H9 (cell line): Measurements from ENCODE around the gene NHSL2. TPM values are rescaled to one million over a fixed set of nuclear protein-coding genes. Genes with fewer than 3 reads are reported as not detected.

Source experiments
- DNase-seq: peaks from one replicate; pipeline ENCODE4 v3.0.0-alpha.2; 2017
- H2AFZ ChIP-seq: one replicate; pipeline ENCODE4 v1.6.1; 2013; ENCODE audit warnings: mild to moderate bottlenecking, low read length, control low read depth, moderate library complexity
- H2AK5ac ChIP-seq: 2 replicates; pipeline ENCODE4 v1.6.1; 2013; ENCODE audit warnings: low read length, control low read depth, mixed read lengths; ENCODE audit not compliant: insufficient read length
- H2BK120ac ChIP-seq: one replicate; pipeline ENCODE4 v1.6.1; 2013; ENCODE audit warnings: low read depth, mild to moderate bottlenecking, low read length, control low read depth, inconsistent platforms; ENCODE audit not compliant: poor library complexity, severe bottlenecking
- H2BK12ac ChIP-seq: 2 replicates; pipeline ENCODE4 v1.6.1; 2013; ENCODE audit warnings: low read length, control low read depth, mixed read lengths, low read depth; ENCODE audit not compliant: insufficient read length
- H2BK15ac ChIP-seq: 2 replicates; pipeline ENCODE4 v1.6.1; 2013; ENCODE audit warnings: low read depth, low read length, control low read depth
- H2BK20ac ChIP-seq: one replicate; pipeline ENCODE4 v1.6.1; 2013; ENCODE audit warnings: low read depth, mild to moderate bottlenecking, low read length, control low read depth, inconsistent platforms; ENCODE audit not compliant: poor library complexity, severe bottlenecking
- H2BK5ac ChIP-seq: 2 replicates; pipeline ENCODE4 v1.6.1; 2013; ENCODE audit warnings: low read length, control low read depth, mixed read lengths; ENCODE audit not compliant: insufficient read length
- H3K14ac ChIP-seq: 2 replicates; pipeline ENCODE4 v1.6.1; 2013; ENCODE audit warnings: low read length, control low read depth; ENCODE audit not compliant: insufficient read depth
- H3K18ac ChIP-seq: 2 replicates; pipeline ENCODE4 v1.6.1; 2013; ENCODE audit warnings: low read depth, mild to moderate bottlenecking, mixed read lengths, low read length, control low read depth; ENCODE audit not compliant: insufficient read length
- H3K23ac ChIP-seq: 2 replicates; pipeline ENCODE4 v1.6.1; 2013; ENCODE audit warnings: low read length, control low read depth, mixed read lengths, low read depth; ENCODE audit not compliant: insufficient read length
- H3K23me2 ChIP-seq: 2 replicates; pipeline ENCODE4 v1.6.1; 2013; ENCODE audit warnings: low read depth, mild to moderate bottlenecking, mixed read lengths, low read length, control low read depth; ENCODE audit not compliant: insufficient read length, poor library complexity, severe bottlenecking
- H3K27ac ChIP-seq: 2 replicates; pipeline ENCODE4 v1.5.1; 2013; ENCODE audit warnings: low read length, control low read depth, mixed read lengths, low read depth; ENCODE audit not compliant: insufficient read length
- H3K27me3 ChIP-seq: 2 replicates; pipeline ENCODE4 v1.6.1; 2013; ENCODE audit warnings: low read length, control low read depth, inconsistent platforms; ENCODE audit not compliant: insufficient read depth
- H3K4ac ChIP-seq: 2 replicates; pipeline ENCODE4 v1.6.1; 2013; ENCODE audit warnings: low read depth, mild to moderate bottlenecking, control low read depth, inconsistent platforms, low read length, moderate library complexity
- H3K4me1 ChIP-seq: 2 replicates; pipeline ENCODE4 v1.6.1; 2013; ENCODE audit warnings: low read length, control low read depth, inconsistent platforms; ENCODE audit not compliant: insufficient read depth
- H3K4me2 ChIP-seq: 2 replicates; pipeline ENCODE4 v1.6.1; 2013; ENCODE audit warnings: low read length, control low read depth, mixed read lengths; ENCODE audit not compliant: insufficient read length, insufficient read depth
- H3K56ac ChIP-seq: 2 replicates; pipeline ENCODE4 v1.6.1; 2013; ENCODE audit warnings: low read depth, mild to moderate bottlenecking, mixed read lengths, low read length, control low read depth; ENCODE audit not compliant: insufficient read length
- H3K79me1 ChIP-seq: 2 replicates; pipeline ENCODE4 v1.6.1; 2013; ENCODE audit warnings: low read depth, mild to moderate bottlenecking, moderate library complexity, low read length, control low read depth, inconsistent platforms; ENCODE audit not compliant: insufficient read depth, poor library complexity, severe bottlenecking
- H3K79me2 ChIP-seq: 2 replicates; pipeline ENCODE4 v1.6.1; 2013; ENCODE audit warnings: low read length, control low read depth, inconsistent platforms; ENCODE audit not compliant: insufficient read depth
- H3K9ac ChIP-seq: 2 replicates; pipeline ENCODE4 v1.6.1; 2013; ENCODE audit warnings: low read length, control low read depth, mixed read lengths; ENCODE audit not compliant: insufficient read length; ENCODE audit errors: extremely low read depth
- H3K9me3 ChIP-seq: one replicate; pipeline ENCODE4 v1.6.1; 2013; ENCODE audit warnings: low read depth, low read length, inconsistent platforms; ENCODE audit not compliant: control insufficient read depth
- H3T11ph ChIP-seq: one replicate; pipeline ENCODE4 v1.6.1; 2013; ENCODE audit warnings: mild to moderate bottlenecking, low read length, control low read depth, inconsistent platforms
- H4K20me1 ChIP-seq: one replicate; pipeline ENCODE4 v1.6.1; 2013; ENCODE audit not compliant: control insufficient read depth, insufficient read length, insufficient read depth
- H4K5ac ChIP-seq: 2 replicates; pipeline ENCODE4 v1.6.1; 2013; ENCODE audit warnings: low read depth, mild to moderate bottlenecking, mixed read lengths, low read length, control low read depth; ENCODE audit not compliant: insufficient read length
- H4K8ac ChIP-seq: replicated peaks from 2 replicates; pipeline ENCODE4 v1.6.1; 2013; ENCODE audit warnings: low read length, control low read depth, mixed read lengths, low read depth; ENCODE audit not compliant: insufficient read length
- H4K91ac ChIP-seq: 2 replicates; pipeline ENCODE4 v1.6.1; 2013; ENCODE audit warnings: low read depth, mild to moderate bottlenecking, moderate library complexity, mixed read lengths, low read length, control low read depth; ENCODE audit not compliant: insufficient read length
- H3K27ac Mint-ChIP-seq, 3 experiments: 2 replicates in 2 of 3; 3 replicates in 1 of 3; pipeline ENCODE4 v1.8.0; 2020 to 2021; ENCODE audit warnings: mixed read lengths in 3 of 3, mild to moderate bottlenecking in 1 of 3, moderate library complexity in 1 of 3
- H3K27me3 Mint-ChIP-seq: 2 replicates; pipeline ENCODE4 v1.8.0; 2021; ENCODE audit warnings: low read depth, mild to moderate bottlenecking, moderate library complexity, mixed read lengths
- H3K36me3 Mint-ChIP-seq, 3 experiments: 2 replicates in 2 of 3; 3 replicates in 1 of 3; pipeline ENCODE4 v1.8.0; 2020 to 2021; ENCODE audit warnings: low read depth in 3 of 3, mixed read lengths in 3 of 3; ENCODE audit not compliant: insufficient read depth in 1 of 3
- H3K4me1 Mint-ChIP-seq, 2 experiments: 2 replicates each; pipeline ENCODE4 v1.8.0; 2020; ENCODE audit warnings: mixed read lengths in 2 of 2
- H3K4me3 Mint-ChIP-seq, 2 experiments: 2 replicates in 1 of 2; 3 replicates in 1 of 2; pipeline ENCODE4 v1.8.0; 2020 to 2021; ENCODE audit warnings: mild to moderate bottlenecking in 2 of 2, mixed read lengths in 2 of 2, moderate library complexity in 1 of 2
- H3K9me3 Mint-ChIP-seq, 2 experiments: 2 replicates in 1 of 2; 3 replicates in 1 of 2; pipeline ENCODE4 v1.8.0; 2020; ENCODE audit warnings: mild to moderate bottlenecking in 2 of 2, mixed read lengths in 2 of 2, moderate library complexity in 1 of 2
- CTCF ChIP-seq: fragments of 200-600 bp; sonication (generic); conservative IDR thresholded peaks from 3 replicates; pipeline ENCODE4 v1.8.0; 2021; ENCODE audit warnings: antibody characterized with exemption, mild to moderate bottlenecking
- WGBS: extraction: QIAGEN DNeasy Blood & Tissue Kit; methylation state at CpG from one replicate; pipeline ENCODE4 v1.1.7; 2013; ENCODE audit warnings: missing lambda C conversion rate, low lambda C conversion rate, mixed read lengths; ENCODE audit not compliant: insufficient read length; ENCODE audit errors: extremely low coverage; 5-methylcytosine and 5-hydroxymethylcytosine counted together
- total RNA-seq: library from RNA; stranded (reverse); gene quantifications from 2 replicates; pipeline ENCODE4 v1.2.1, GENCODE V29; 2021

NHSL2 gene
- total RNA-seq, 1 experiment from 2014 or later: 6.4 TPM

GRCh38 chrX:71989768-71990426, 79.3 kb downstream of the NHSL2 start:
- no peak overlapping the region for H3K18ac ChIP-seq
- H3K79me2 ChIP-seq: no peaks in the 10 kb centered on the region
- H2BK5ac ChIP-seq: no peak overlapping the region
- H3K79me1 ChIP-seq: no peaks in the 10 kb centered on the region
- H3K23ac ChIP-seq: no peak overlapping the region
- H2BK120ac ChIP-seq: no peak overlapping the region
- no peak overlapping the region for H3K4ac ChIP-seq
- H4K20me1 ChIP-seq: no peaks in the 10 kb centered on the region
- no peak overlapping the region for H3K56ac ChIP-seq
- no peaks in the 10 kb centered on the region for H3K27me3 ChIP-seq
- H4K8ac ChIP-seq: no peak overlapping the region
- peaks cover 38 to 50% of the 10 kb centered on the region in 2 experiments for H3K4me1 Mint-ChIP-seq
- no peak overlapping the region for H2AK5ac ChIP-seq
- no peak for DNase-seq
- H2BK12ac ChIP-seq: no peak overlapping the region
- no peak overlapping the region for H3T11ph ChIP-seq
- H3K27ac Mint-ChIP-seq: no peak overlapping the region
- no peak overlapping the region for H4K5ac ChIP-seq
- H3K27ac ChIP-seq: no peak overlapping the region
- no peak overlapping the region for H2AFZ ChIP-seq
- peaks cover 9% of the 10 kb centered on the region for H3K27me3 Mint-ChIP-seq
- no CpG with 5 or more reads among the region's 9 CpGs for WGBS
- no peaks in the 10 kb centered on the region for H3K23me2 ChIP-seq
- peaks cover 4% of the 10 kb centered on the region; the same call in 1 of the 2 replicates for H3K4me1 ChIP-seq
- H3K4me2 ChIP-seq: no peak overlapping the region
- H2BK20ac ChIP-seq: no peak overlapping the region
- no peak overlapping the region for H3K9ac ChIP-seq
- peaks cover 67 to 71% of the 10 kb centered on the region in 2 experiments for H3K9me3 Mint-ChIP-seq
- peaks cover 2 to 14% (median 8%) of the 10 kb centered on the region in 3 experiments; a peak in 5 of 7 replicates for H3K36me3 Mint-ChIP-seq
- no peak overlapping the region for H3K4me3 Mint-ChIP-seq
- no peak overlapping the region for H2BK15ac ChIP-seq
- TF ChIP-seq CTCF: no peak
- H4K91ac ChIP-seq: no peak overlapping the region
- H3K9me3 ChIP-seq: peaks cover 16% of the 10 kb centered on the region
- no peak overlapping the region for H3K14ac ChIP-seq
